Thyroid gland (tissue), 4 donors: ENCODE measurements around the gene TAS2R38.

Experiments
- CTCF ChIP-seq, 6 experiments: fragments of 200-600 bp in 3 of 6; fragments of 450-650 bp in 3 of 6; sonication (generic) in 3 of 6; IDR thresholded peaks; one replicate each; pipeline ENCODE4 v1.5.1; 2016 to 2019; ENCODE audit warnings: antibody characterized with exemption in 6 of 6, mild to moderate bottlenecking in 2 of 6, inconsistent platforms in 1 of 6, moderate library complexity in 1 of 6
- POLR2A ChIP-seq, 2 donors: fragments of 450-650 bp; IDR thresholded peaks; one replicate each; pipeline ENCODE4 v1.6.1; 2017; ENCODE audit warnings: antibody characterized with exemption in 2 of 2, mild to moderate bottlenecking in 2 of 2, moderate library complexity in 1 of 2

- TF ChIP-seq CTCF (IDR thresholded peaks at IDR 0.05) (no peak), POLR2A (IDR thresholded peaks at IDR 0.05) (no peak)
Measured at GRCh38 chr7:141992688-141993087, 19.1 kb upstream of the TAS2R38 start.
